HepG2 (cell line): ENCODE measurements around the gene NTS. TPM values are rescaled to one million over a fixed set of nuclear protein-coding genes. Genes with fewer than 3 reads are reported as not detected.
A peak's percentile ranks its signal among the peaks of the same experiment; 100 is the strongest.

Source experiments
- ATAC-seq: fragments of 200-7000 bp; cut with Tn5 transposase; 3 replicates; pipeline ENCODE4 v1.9.1; 2020; ENCODE audit warnings: mild to moderate bottlenecking, moderate library complexity
- Bru-seq: library from RNA; stranded (reverse); fragments of 400-500 nt; gene quantifications from one replicate; lab custom pipeline; 2021; lab: Mats Ljungman, UMichigan
- BruChase-seq, 2 experiments: library from RNA; stranded (reverse); fragments of 400-500 nt; gene quantifications; one replicate each; lab custom pipeline; 2021; lab: Mats Ljungman, UMichigan
- BruUV-seq: library from RNA; stranded (reverse); fragments of 400-500 nt; replicated peaks from 2 replicates; lab custom pipeline; 2021; lab: Mats Ljungman, UMichigan
- CTCF ChIA-PET: fragments of 300-600 bp; formaldehyde crosslinking; extraction: SDS; loops from one replicate; lab custom pipeline; 2021; ENCODE audit warnings: low total read pairs, inconsistent platforms, low intra/inter-chr PET ratio; lab: Yijun Ruan, JAX
- POLR2A ChIA-PET: fragments of 350-600 bp; sonication (Branson Sonifier 250); formaldehyde crosslinking; loops from one replicate; lab custom pipeline; 2020; ENCODE audit warnings: antibody characterized with exemption, inconsistent platforms; lab: Yijun Ruan, JAX
- DNase-seq: peaks from one replicate; pipeline ENCODE4 v3.0.0-alpha.2; 2015; ENCODE audit warnings: low spot score
- FAIRE-seq: peaks from 3 replicates; lab custom pipeline; 2011; peaks lifted over from hg19 to GRCh38; lab: Jason Lieb, UNC
- H2AFZ ChIP-seq: one replicate; pipeline ENCODE4 v1.6.1; 2011; ENCODE audit warnings: low read length, inconsistent platforms
- H3K27ac ChIP-seq: fragments of 300-600 bp; 3 replicates; pipeline ENCODE4 v1.8.0; 2011; ENCODE audit warnings: mixed run types, mild to moderate bottlenecking, mixed read lengths, low read length, inconsistent platforms; ENCODE audit not compliant: insufficient read depth; ENCODE audit errors: extremely low read length
- H3K27me3 ChIP-seq, 2 experiments: fragments of 200-600 bp in 1 of 2; 2 replicates in 1 of 2; 3 replicates in 1 of 2; pipeline versions ENCODE4 v1.6.0 to v1.8.0; 2011; ENCODE audit warnings: low read length in 2 of 2, mild to moderate bottlenecking in 2 of 2, moderate library complexity in 2 of 2, inconsistent platforms in 1 of 2; ENCODE audit not compliant: insufficient read depth in 2 of 2, control insufficient read depth in 1 of 2
- H3K36me3 ChIP-seq, 2 experiments: fragments of 200-600 bp in 1 of 2; replicated peaks in 1 of 2; 2 replicates in 1 of 2; 3 replicates in 1 of 2; pipeline versions ENCODE4 v1.5.1 to v1.8.0; 2011; ENCODE audit warnings: low read length in 2 of 2, inconsistent platforms in 1 of 2; ENCODE audit not compliant: insufficient read depth in 2 of 2, control insufficient read depth in 1 of 2
- H3K4me1 ChIP-seq: 2 replicates; pipeline ENCODE4 v1.5.1; 2012; ENCODE audit warnings: low read length, inconsistent platforms; ENCODE audit not compliant: insufficient read depth
- H3K4me2 ChIP-seq: 2 replicates; pipeline ENCODE4 v1.6.0; 2011; ENCODE audit warnings: low read depth, low read length, inconsistent platforms
- H3K4me3 ChIP-seq, 3 experiments: fragments of 200-600 bp in 1 of 3; sonication (generic), shearing (Covaris generic) in 1 of 3; replicated peaks in 1 of 3; 2 replicates each; pipeline ENCODE4 v1.5.1; 2011 to 2016; ENCODE audit warnings: low read length in 3 of 3, inconsistent platforms in 2 of 3, low read depth in 2 of 3, mild to moderate bottlenecking in 2 of 3, control low read depth in 1 of 3, mixed read lengths in 1 of 3; ENCODE audit not compliant: insufficient read depth in 1 of 3
- H3K79me2 ChIP-seq: one replicate; pipeline ENCODE4 v1.6.1; 2011; ENCODE audit warnings: low read length, inconsistent platforms; ENCODE audit not compliant: insufficient read depth
- H3K9ac ChIP-seq: 2 replicates; pipeline ENCODE4 v1.6.0; 2011; ENCODE audit warnings: mild to moderate bottlenecking, low read depth, low read length, inconsistent platforms; ENCODE audit not compliant: insufficient read depth
- H3K9me3 ChIP-seq: 2 replicates; pipeline ENCODE4 v1.5.1; 2012; ENCODE audit warnings: mild to moderate bottlenecking, low read length
- H4K20me1 ChIP-seq: 2 replicates; pipeline ENCODE4 v1.6.0; 2011; ENCODE audit warnings: inconsistent platforms, mild to moderate bottlenecking, low read length, moderate library complexity; ENCODE audit not compliant: insufficient read depth
- ATF7 ChIP-seq, 2 experiments: fragments of 450-650 bp in 1 of 2; sonication (generic) in 1 of 2; formaldehyde crosslinking in 1 of 2; IDR thresholded peaks; 2 replicates each; pipeline versions ENCODE4 v1.4.0 to v1.6.1; 2016 to 2020; ENCODE audit warnings: antibody characterized with exemption in 1 of 2, mild to moderate bottlenecking in 1 of 2, missing genetic modification reagents in 1 of 2
- CBX1 ChIP-seq: IDR thresholded peaks from one replicate; pipeline ENCODE4 v1.6.1; 2016; ENCODE audit warnings: antibody characterized with exemption, low read depth
- LRRFIP1 ChIP-seq: sonication (generic); formaldehyde crosslinking; conservative IDR thresholded peaks from 2 replicates; pipeline ENCODE4 v1.4.0; 2020; ENCODE audit warnings: missing genetic modification reagents
- SNAPC5 ChIP-seq: sonication (generic); formaldehyde crosslinking; IDR thresholded peaks from 2 replicates; pipeline ENCODE4 v1.8.1; 2023; ENCODE audit warnings: mild to moderate bottlenecking, missing genetic modification reagents, borderline replicate concordance
- SRSF9 ChIP-seq: fragments of 200-400 bp; formaldehyde crosslinking; IDR thresholded peaks from 2 replicates; pipeline ENCODE4 v1.6.1; 2018; ENCODE audit warnings: borderline replicate concordance, mild to moderate bottlenecking, low read depth, low read length; ENCODE audit not compliant: insufficient read depth, poor library complexity, severe bottlenecking
- YEATS2 ChIP-seq: sonication (generic); formaldehyde crosslinking; IDR thresholded peaks from 2 replicates; pipeline ENCODE4 v1.4.0; 2020; ENCODE audit warnings: missing genetic modification reagents, borderline replicate concordance
- ZNF343 ChIP-seq: sonication (generic); formaldehyde crosslinking; IDR thresholded peaks from 2 replicates; pipeline ENCODE4 v1.4.0; 2020; ENCODE audit warnings: mild to moderate bottlenecking, missing genetic modification reagents
- WGBS: methylation state at CpG from one replicate; pipeline ENCODE4 v1.1.6; 2017; ENCODE audit warnings: low lambda C conversion rate; 5-methylcytosine and 5-hydroxymethylcytosine counted together
- in situ Hi-C: cut with HindIII; loops from 2 replicates; pipeline ENCODE4 v1.10.0; 2017; ENCODE audit warnings: low pct_unique_long_range_greater_than_20kb; ENCODE audit not compliant: extremely low pct_ligation_motif_present
- intact Hi-C: fragments of 100-400 bp; cut with micrococcal nuclease; formaldehyde crosslinking; loops from one replicate; pipeline ENCODE4 v1.10.0; 2022; ENCODE audit not compliant: unreplicated experiment
- long read RNA-seq, 2 experiments: library from RNA in 1 of 2; library from polyadenylated mRNA in 1 of 2; stranded (forward) in 1 of 2; unstranded in 1 of 2; transcript quantifications; one replicate each; pipeline ENCODE4 v2.0.0, GENCODE V29; 2019 to 2022
- polyA minus RNA-seq, 3 experiments: library from RNA; depleted of rRNA, polyadenylated mRNA; stranded (reverse); fragments of >200 nt; gene quantifications; 2 replicates each; pipeline ENCODE4 v1.2.3, GENCODE V29; 2011; ENCODE audit warnings: low replicate concordance in 1 of 3
- polyA plus RNA-seq, 8 experiments: library from polyadenylated mRNA; depleted of rRNA in 3 of 8; stranded (reverse) in 7 of 8; unstranded in 1 of 8; fragments of >200 nt; fragmentation: Illumina TruSeq in 4 of 8; extraction: Trizol in 4 of 8; gene quantifications; 2 replicates each; pipeline versions ENCODE4 v1.2.1 to v1.2.3, GENCODE V29; 2011 to 2016; ENCODE audit warnings: low read depth in 4 of 8, missing spikeins in 1 of 8, mixed read lengths in 1 of 8; ENCODE audit not compliant: insufficient read depth in 1 of 8
- total RNA-seq, 5 experiments: library from RNA; depleted of rRNA; stranded (reverse); fragments of >200 nt; fragmentation: Illumina TruSeq; extraction: Trizol; gene quantifications; 2 replicates each; pipeline ENCODE4 v1.2.3, GENCODE V29; 2016; ENCODE audit warnings: low read depth in 1 of 5

Gene NTS
- total RNA-seq (2016; rRNA removed; fragmentation: Illumina TruSeq; extraction: Trizol) (0.13 TPM in 1 of 2 replicates, not detected in the other), polyA plus RNA-seq (2011; rRNA removed) (0.05 TPM in 1 of 2 replicates, not detected in the other), polyA minus RNA-seq (2011; rRNA and poly(A)+ RNA removed; ENCODE audit: low replicate concordance) (0.75 TPM in 1 of 2 replicates, not detected in the other), Bru-seq, nascent RNA (not detected), BruChase-seq, experiment 1, labeled RNA remaining after a 6-hour chase (not detected), BruChase-seq, experiment 2, labeled RNA remaining after a 2-hour chase (not detected)
- not detected in 2 replicates for total RNA-seq (2016; cell fraction: cytosol; rRNA removed; fragmentation: Illumina TruSeq; extraction: Trizol; ENCODE audit: low read depth)
- not detected in 2 replicates for total RNA-seq (2016; cell fraction: insoluble cytoplasmic fraction; rRNA removed; fragmentation: Illumina TruSeq; extraction: Trizol)
- total RNA-seq (2016; cell fraction: membrane; rRNA removed; fragmentation: Illumina TruSeq; extraction: Trizol), result not detected in 2 replicates
- total RNA-seq (2016; cell fraction: nucleus; rRNA removed; fragmentation: Illumina TruSeq; extraction: Trizol), result not detected in 2 replicates
- polyA plus RNA-seq (2011; cell fraction: cytosol; rRNA removed), result not detected in 2 replicates
- polyA plus RNA-seq (2011; cell fraction: nucleus; rRNA removed), result not detected in 2 replicates
- not detected in 2 replicates for polyA plus RNA-seq (2012)
- polyA plus RNA-seq (2016; cell fraction: cytosol; fragmentation: Illumina TruSeq; extraction: Trizol; ENCODE audit: low read depth), result not detected in 2 replicates
- not detected in 2 replicates for polyA plus RNA-seq (2016; cell fraction: insoluble cytoplasmic fraction; fragmentation: Illumina TruSeq; extraction: Trizol; ENCODE audit: low read depth)
- polyA plus RNA-seq (2016; cell fraction: membrane; fragmentation: Illumina TruSeq; extraction: Trizol; ENCODE audit: low read depth), result not detected in 2 replicates
- not detected in 2 replicates for polyA plus RNA-seq (2016; cell fraction: nucleus; fragmentation: Illumina TruSeq; extraction: Trizol; ENCODE audit: insufficient read depth, low read depth)
- not detected in 2 replicates for polyA minus RNA-seq (2011; cell fraction: cytosol; rRNA and poly(A)+ RNA removed)
- not detected in 2 replicates for polyA minus RNA-seq (2011; cell fraction: nucleus; rRNA and poly(A)+ RNA removed)
- long read RNA-seq, experiment 1, result 0 reads
- long read RNA-seq, experiment 2, result 0 reads

GRCh38 chr12:85874031-85874461 is at the start of gene NTS:
Gene NTS (plus strand): TSS chr12:85874295. CDS start chr12:85874404, 109 bp downstream.
- CTCF ChIA-PET, result no interaction called here
- intact Hi-C loops, result no loop called here
- Histone ChIP-seq H2AFZ (no peak within 1 kb of the TSS), H3K27ac (no peak within 1 kb of the TSS), H3K4me3 (no peak within 1 kb of the TSS), H3K9me3 (no peaks in the 10 kb centered on the region), H3K4me1 (no peaks in the 10 kb centered on the region), H3K4me2 (no peak within 1 kb of the TSS), H3K36me3 (no peaks in the 10 kb centered on the region), H3K27me3 (no peaks in the 10 kb centered on the region), H3K79me2 (no peaks in the 10 kb centered on the region)
- in situ Hi-C loops, result loop anchor here (5.0 kb wide), 1 partner anchor 407 kb away; no protein-coding TSS in a partner anchor
- POLR2A ChIA-PET, result no interaction called here
- no TSS peak for BruUV-seq
- 2% methylated on average over 3 of the region's 3 CpGs for whole genome bisulfite sequencing
- DNase-seq (no peak), ATAC-seq (no peak)
- no peak for TF ChIP-seq ZNF343
- peak; percentile 78 for TF ChIP-seq ATF7 (IDR thresholded peaks at IDR 0.05)
- no peak for TF ChIP-seq ATF7 (CRISPR knock-in tag; IDR thresholded peaks at IDR 0.05)
- TF ChIP-seq, all 625 proteins: peak for 1
- H4K20me1 ChIP-seq, result no peaks in the 10 kb centered on the region
- no peak within 1 kb of the TSS for H3K9ac ChIP-seq
- FAIRE-seq, result no peak

GRCh38 chr12:85825746-85826145 is 48.3 kb upstream of the NTS start:
- H3K4me3 ChIP-seq, result no peak overlapping the region
- DNase-seq (no peak), ATAC-seq (no peak), FAIRE-seq (no peak)
- H3K4me2 ChIP-seq, result no peak overlapping the region
- H3K27ac ChIP-seq, result no peak overlapping the region
- no peaks in the 10 kb centered on the region for H3K27me3 ChIP-seq
- peaks cover 12% of the 10 kb centered on the region for H3K4me1 ChIP-seq
- ChIA-PET CTCF (no interaction called here), POLR2A (no interaction called here)
- no peaks in the 10 kb centered on the region for H3K79me2 ChIP-seq
- BruUV-seq, result no TSS peak
- H3K9ac ChIP-seq, result no peak overlapping the region
- H3K36me3 ChIP-seq, result no peaks in the 10 kb centered on the region
- intact Hi-C loops, result no loop called here
- no peaks in the 10 kb centered on the region for H4K20me1 ChIP-seq
- H2AFZ ChIP-seq, result no peak overlapping the region
- H3K9me3 ChIP-seq, result no peaks in the 10 kb centered on the region
- in situ Hi-C loops, result no loop called here
- TF ChIP-seq LRRFIP1 (CRISPR knock-in tag), result no peak
- no peak for TF ChIP-seq SNAPC5 (CRISPR knock-in tag)
- no peak for TF ChIP-seq YEATS2 (CRISPR knock-in tag)
- no peak for TF ChIP-seq SRSF9
- no peak for TF ChIP-seq CBX1
